ENCODE results near the gene SND1. TPM values are rescaled to one million over a fixed set of nuclear protein-coding genes. Genes with fewer than 3 reads are reported as not detected.

The SND1 gene
- total and polyA plus RNA-seq, 10 of the 15 experiments (the other 5 are each of a cell fraction or from before 2014, with no cell fraction given) = 52.4 to 270 (median 146) TPM

GRCh38 chr7:127887631-127888030 is 235.6 kb downstream of the SND1 start:
- Histone ChIP-seq H3K79me2 (ENCODE audit: control insufficient read depth, insufficient read depth, low read length) (peaks cover 2% of the 10 kb centered on the region; the same call in 1 of the 2 replicates), H2AFZ (ENCODE audit: control insufficient read depth, low read depth, low read length) (no peak overlapping the region), H3K36me3 (ENCODE audit: control insufficient read depth in 2 of 2, insufficient read depth in 2 of 2, low read length in 1 of 2) (peaks cover 0 to 21% of the 10 kb centered on the region in 2 experiments; a peak in 3 of 4 replicates), H3K27me3 (replicated peaks in 1 of 2; ENCODE audit: control insufficient read depth in 2 of 2, insufficient read depth in 2 of 2, low read length in 1 of 2) (no peaks in the 10 kb centered on the region), H3K4me3 (no peak overlapping the region), H3K27ac (ENCODE audit: control insufficient read depth, insufficient read depth) (no peak overlapping the region), H3K9me3 (replicated peaks; ENCODE audit: control insufficient read depth, insufficient read depth, low read length) (no peaks in the 10 kb centered on the region), H4K20me1 (ENCODE audit: control insufficient read depth, insufficient read depth) (no peaks in the 10 kb centered on the region), H3K9ac (ENCODE audit: control insufficient read depth, insufficient read depth, low read length) (no peak overlapping the region), H3K4me2 (ENCODE audit: control insufficient read depth, insufficient read depth) (no peak overlapping the region), H3K4me1 (ENCODE audit: control insufficient read depth, insufficient read depth, low read length) (peaks cover 3% of the 10 kb centered on the region; the same call in 1 of the 2 replicates)
- no TSS peak for BruUV-seq (replicated peaks)
- intact Hi-C loops (cut with micrococcal nuclease; ENCODE audit: unreplicated experiment) = no loop called here
- ChIA-PET RAD21 (ENCODE audit: unreplicated experiment) (no interaction called here), CTCF (interaction anchor here (0.9 to 1.4 kb wide), 2 partner anchors 12 to 15 kb away, joined by 3 read pairs; no protein-coding TSS in a partner anchor), SMC1A (ENCODE audit: uncharacterized antibody, unreplicated experiment) (interaction anchor here (0.6 to 1.1 kb wide), 3 partner anchors 8 to 37 kb away, joined by 3 read pairs; no protein-coding TSS in a partner anchor), POLR2A (interaction anchor here (0.5 to 0.6 kb wide), 2 partner anchors 33 to 70 kb away, joined by 3 to 4 read pairs; no protein-coding TSS in a partner anchor)
- 95% methylated on average over 3 of the region's 3 CpGs for WGBS (ENCODE audit: insufficient coverage, insufficient replicate concordance, low lambda C conversion rate, missing lambda C conversion rate)
- in situ Hi-C loops (cut with MboI) = no loop called here
- no peak for TF ChIP-seq HSF1 (IDR thresholded peaks at IDR 0.05; ENCODE audit: low read depth, low read length)
- TF ChIP-seq CBX3 (IDR thresholded peaks at IDR 0.05; ENCODE audit: borderline replicate concordance, low read depth) = no peak
- no peak for TF ChIP-seq KLF5 (IDR thresholded peaks at IDR 0.05; ENCODE audit: partially characterized antibody)
- no peak for TF ChIP-seq NFYA (IDR thresholded peaks at IDR 0.05; ENCODE audit: borderline replicate concordance, low read depth, low read length)
- TF ChIP-seq BMI1 (IDR thresholded peaks at IDR 0.05; ENCODE audit: borderline replicate concordance) = no peak
- no peak for TF ChIP-seq STAT1 (conservative IDR thresholded peaks at IDR 0.05)
- TF ChIP-seq STAT3 (IDR thresholded peaks at IDR 0.05; ENCODE audit: low read depth, low read length) = no peak
- TF ChIP-seq MYB (IDR thresholded peaks at IDR 0.05; ENCODE audit: borderline replicate concordance, low read depth, low read length) = no peak
- TF ChIP-seq KAT2A (conservative IDR thresholded peaks at IDR 0.05; ENCODE audit: control insufficient read depth, low read depth, low read length) = no peak
- TF ChIP-seq CTCF (IDR thresholded peaks at IDR 0.05 in 2 of 3, conservative IDR thresholded peaks at IDR 0.05 in 1 of 3; ENCODE audit: control insufficient read depth in 2 of 3, extremely low read depth in 1 of 3, insufficient read depth in 1 of 3, low read depth in 3 of 3, low read length in 3 of 3) = no peak
- no peak for TF ChIP-seq ATF7 (IDR thresholded peaks at IDR 0.05; ENCODE audit: low read depth)
- TF ChIP-seq CHD4 (IDR thresholded peaks at IDR 0.05) = no peak
- no peak for TF ChIP-seq ZNF592 (IDR thresholded peaks at IDR 0.05)
- no peak for TF ChIP-seq NBN (IDR thresholded peaks at IDR 0.05)
- no peak for TF ChIP-seq SMAD5 (IDR thresholded peaks at IDR 0.05; ENCODE audit: low read depth)
- TF ChIP-seq SUZ12 (IDR thresholded peaks at IDR 0.05; ENCODE audit: unreplicated experiment) = no peak
- TF ChIP-seq GATAD2B (conservative IDR thresholded peaks at IDR 0.05; ENCODE audit: low read depth) = no peak
- TF ChIP-seq NFXL1 (IDR thresholded peaks at IDR 0.05; ENCODE audit: borderline replicate concordance) = no peak
- TF ChIP-seq TCF12 (IDR thresholded peaks at IDR 0.05; ENCODE audit: low read depth, low read length) = no peak
- FAIRE-seq (no peak), DNase-seq (ENCODE audit: low read depth, low spot score) (no peak), ATAC-seq (no peak)

Data from GM12878 (cell line).